Testis (tissue), 3 donors: ENCODE measurements around the gene RHBDF1. TPM values are rescaled to one million over a fixed set of nuclear protein-coding genes. Genes with fewer than 3 reads are reported as not detected.
"Not testable (repeated sequence)": the region's sequence is repeated elsewhere in the genome, so short reads cannot be mapped to it uniquely, and the experiment has no call there.

ENCODE experiments used
- DNase-seq: peaks from one replicate; pipeline ENCODE4 v3.0.0-alpha.2; 2019
- H3K27ac ChIP-seq, 2 donors: fragments of 200-600 bp; sonication (generic); one replicate each; pipeline ENCODE4 v1.5.1; 2019
- H3K27me3 ChIP-seq: fragments of 200-600 bp; sonication (generic); one replicate; pipeline ENCODE4 v1.5.1; 2019
- H3K36me3 ChIP-seq: fragments of 200-600 bp; sonication (generic); one replicate; pipeline ENCODE4 v1.5.1; 2017; ENCODE audit warnings: low read depth; ENCODE audit errors: missing control alignments
- H3K4me1 ChIP-seq: fragments of 200-600 bp; sonication (generic); one replicate; pipeline ENCODE4 v1.5.1; 2019
- H3K4me3 ChIP-seq, 2 donors: fragments of 200-600 bp; sonication (generic); one replicate each; pipeline ENCODE4 v1.5.1; 2017 to 2019
- H3K9me3 ChIP-seq: fragments of 200-600 bp; sonication (generic); one replicate; pipeline ENCODE4 v1.5.1; 2017
- CTCF ChIP-seq, 3 experiments: fragments of 450-650 bp in 2 of 3; fragments of 200-600 bp in 1 of 3; sonication (generic) in 1 of 3; IDR thresholded peaks; one replicate each; pipeline ENCODE4 v1.5.1; 2016 to 2019; ENCODE audit warnings: antibody characterized with exemption in 3 of 3, mild to moderate bottlenecking in 2 of 3, moderate library complexity in 1 of 3
- POLR2A ChIP-seq: fragments of 450-650 bp; IDR thresholded peaks from one replicate; pipeline ENCODE4 v1.6.1; 2017; ENCODE audit warnings: antibody characterized with exemption, mild to moderate bottlenecking, moderate library complexity
- WGBS, 2 donors: methylation state at CpG; one replicate each; pipeline ENCODE4 v1.1.5; 2018; 5-methylcytosine and 5-hydroxymethylcytosine counted together
- intact Hi-C: fragments of 100-400 bp; cut with DNase I; formaldehyde crosslinking; loops from one replicate; pipeline ENCODE4 v1.15.1; 2023; ENCODE audit warnings: low total_unique reads
- microRNA-seq, 2 donors: library from miRNA; unstranded; fragments of <30 nt; microRNA quantifications; one replicate each; pipeline ENCODE4, GENCODE V29; 2016; ENCODE audit warnings: borderline number of aligned reads in 2 of 2, borderline replicate concordance in 1 of 2
- polyA plus RNA-seq: library from polyadenylated mRNA; stranded (reverse); fragments of 350-450 nt; fragmentation: Illumina TruSeq; extraction: RNeasy Lipid Tissue Mini Kit (QIAGEN cat#74804); gene quantifications from one replicate; pipeline ENCODE4 v1.2.3, GENCODE V29; 2014; ENCODE audit warnings: low read depth, low replicate concordance; ENCODE audit not compliant: insufficient read depth
- small RNA-seq, 2 donors: library from RNA; depleted of rRNA; stranded (forward); fragments of <200 nt; gene quantifications; one replicate each; pipeline ENCODE3, GENCODE V24; 2016
- total RNA-seq, 2 donors: library from RNA; depleted of rRNA; stranded (reverse); fragments of >200 nt; gene quantifications; one replicate each; pipeline ENCODE4 v1.2.3, GENCODE V29; 2016

Gene RHBDF1
- total and polyA plus RNA-seq, 3 donors from 2014 or later = 15.9 to 22.5 (median 18.3) TPM

DNA sequence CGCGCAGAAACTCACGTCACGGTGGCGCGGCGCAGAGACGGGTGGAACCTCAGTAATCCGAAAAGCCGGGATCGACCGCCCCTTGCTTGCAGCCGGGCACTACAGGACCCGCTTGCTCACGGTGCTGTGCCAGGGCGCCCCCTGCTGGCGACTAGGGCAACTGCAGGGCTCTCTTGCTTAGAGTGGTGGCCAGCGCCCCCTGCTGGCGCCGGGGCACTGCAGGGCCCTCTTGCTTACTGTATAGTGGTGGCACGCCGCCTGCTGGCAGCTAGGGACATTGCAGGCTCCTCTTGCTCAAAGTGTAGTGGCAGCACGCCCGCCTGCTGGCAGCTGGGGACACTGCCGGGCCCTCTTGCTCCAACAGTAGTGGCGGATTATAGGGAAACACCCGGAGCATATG lies 61.7 kb downstream of the RHBDF1 start:
- H3K36me3 ChIP-seq, H3K4me1 ChIP-seq, H3K27me3 ChIP-seq, H3K27ac ChIP-seq, H3K4me3 ChIP-seq, intact Hi-C loops, H3K9me3 ChIP-seq: not testable (repeated sequence)
- TF ChIP-seq CTCF (IDR thresholded peaks at IDR 0.05) = peak in 1 of 3 experiments; percentile 54
- WGBS, 2 donors = 23% methylated on average over 4 of the region's 27 CpGs; no CpG with 5 or more reads in 1 of the 2 donors
- peak; percentile 100 for DNase-seq

DNA sequence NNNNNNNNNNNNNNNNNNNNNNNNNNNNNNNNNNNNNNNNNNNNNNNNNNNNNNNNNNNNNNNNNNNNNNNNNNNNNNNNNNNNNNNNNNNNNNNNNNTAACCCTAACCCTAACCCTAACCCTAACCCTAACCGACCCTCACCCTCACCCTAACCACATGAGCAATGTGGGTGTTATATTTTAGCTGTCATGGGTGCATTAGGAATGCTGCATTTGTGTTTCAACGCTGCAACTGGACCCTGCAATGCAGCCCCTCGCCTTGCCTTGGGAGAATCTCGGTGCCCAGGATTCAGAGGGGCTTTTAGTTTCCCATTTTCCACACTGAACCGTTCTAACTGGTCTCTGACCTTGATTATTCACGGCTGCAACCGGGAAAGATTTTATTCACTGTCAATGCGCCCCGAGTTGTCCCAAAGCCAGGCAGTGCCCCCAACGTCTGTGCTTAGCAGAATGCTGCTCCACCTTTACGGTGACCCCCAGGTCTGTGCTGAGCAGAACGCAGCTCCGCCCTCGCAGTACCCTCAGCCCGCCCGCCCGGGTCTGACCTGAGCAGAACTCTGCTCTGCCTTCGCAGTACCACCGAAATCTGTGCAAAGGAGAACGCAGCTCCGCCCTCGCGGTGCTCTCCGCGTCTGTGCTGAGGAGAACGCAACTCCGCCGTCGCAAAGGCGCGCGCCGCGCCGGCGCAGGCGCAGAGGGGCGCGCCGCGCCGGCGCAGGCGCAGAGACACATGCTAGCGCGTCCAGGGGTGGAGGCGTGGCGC lies 62.3 kb downstream of the RHBDF1 start:
- Histone ChIP-seq H3K36me3 (no peaks in the 10 kb centered on the region), H3K4me1 (no peaks in the 10 kb centered on the region), H3K27ac (no peak overlapping the region), H3K27me3 (no peaks in the 10 kb centered on the region), H3K4me3 (no peak overlapping the region), H3K9me3 (no peaks in the 10 kb centered on the region)
- intact Hi-C loops = no loop called here
- WGBS, 2 donors = 42% methylated on average over 24 of the region's 48 CpGs; no CpG with 5 or more reads in 1 of the 2 donors
- no peak for DNase-seq
- no peak for TF ChIP-seq POLR2A
- TF ChIP-seq CTCF (IDR thresholded peaks at IDR 0.05) = no peak

Small RNA genes lying within 50 kb of the gene (microRNA-seq; reads per million reads assigned to microRNA genes)
- 0 reads per million in 2 donors for gene MIR6859-4

Small RNA genes lying within 50 kb of the gene (small RNA-seq; reads per million reads assigned to genes)
- gene MIR6859-4 = 0 reads per million in 2 donors
- gene Z69720.2 = 0 reads per million in 2 donors

Other genes starting within 250 kb of the RHBDF1 start
- 1 to 10 TPM; 2.4 to 3.0 TPM for gene POLR3K, start 19.0 kb downstream of the RHBDF1 start, total RNA-seq
- 6.5 TPM for gene POLR3K, start 19.0 kb downstream of the RHBDF1 start, polyA plus RNA-seq
- 10 to 100 TPM; 12.8 to 17.5 TPM for gene SNRNP25, start 18.8 kb downstream of the RHBDF1 start, total RNA-seq
- gene SNRNP25, start 18.8 kb downstream of the RHBDF1 start, polyA plus RNA-seq = 26.9 TPM
- gene MPG, start 5.6 kb upstream of the RHBDF1 start, total RNA-seq = 10 to 100 TPM; 44.8 to 61.7 TPM
- gene MPG, start 5.6 kb upstream of the RHBDF1 start, polyA plus RNA-seq = 42.6 TPM
- 10 to 100 TPM; 57.5 to 57.8 TPM for gene NPRL3, start 66.0 kb upstream of the RHBDF1 start, total RNA-seq
- 73.4 TPM for gene NPRL3, start 66.0 kb upstream of the RHBDF1 start, polyA plus RNA-seq
- gene HBZ, start 80.0 kb upstream of the RHBDF1 start, total RNA-seq = 1 to 10 TPM; 1.1 to 9.0 TPM
- 3.7 TPM for gene HBZ, start 80.0 kb upstream of the RHBDF1 start, polyA plus RNA-seq
- 1 to 10 TPM; 1.6 to 3.7 TPM for gene HBM, start 93.3 kb upstream of the RHBDF1 start, total RNA-seq
- not detected for gene HBM, start 93.3 kb upstream of the RHBDF1 start, polyA plus RNA-seq
- 10 to 100 TPM in 1 of 2 donors, 1 to 10 TPM in 1; 7.1 to 27.4 TPM for gene HBA2, start 100.2 kb upstream of the RHBDF1 start, total RNA-seq
- 68.9 TPM for gene HBA2, start 100.2 kb upstream of the RHBDF1 start, polyA plus RNA-seq
- gene HBA1, start 104.0 kb upstream of the RHBDF1 start, total RNA-seq = 10 to 100 TPM in 1 of 2 donors, not detected in 1; 11.7 TPM
- gene HBA1, start 104.0 kb upstream of the RHBDF1 start, polyA plus RNA-seq = 24.0 TPM
- 1 to 10 TPM; 4.2 to 4.3 TPM for gene HBQ1, start 107.8 kb upstream of the RHBDF1 start, total RNA-seq
- gene HBQ1, start 107.8 kb upstream of the RHBDF1 start, polyA plus RNA-seq = 1.3 TPM
- gene LUC7L, start 156.8 kb upstream of the RHBDF1 start, total RNA-seq = 100 to 1,000 TPM; 145 to 192 TPM
- 81.1 TPM for gene LUC7L, start 156.8 kb upstream of the RHBDF1 start, polyA plus RNA-seq
- gene FAM234A, start 162.2 kb upstream of the RHBDF1 start, total RNA-seq = 100 to 1,000 TPM; 151 to 168 TPM
- 89.7 TPM for gene FAM234A, start 162.2 kb upstream of the RHBDF1 start, polyA plus RNA-seq
- 1 to 10 TPM; 1.2 to 2.9 TPM for gene RGS11, start 203.3 kb upstream of the RHBDF1 start, total RNA-seq
- 3.0 TPM for gene RGS11, start 203.3 kb upstream of the RHBDF1 start, polyA plus RNA-seq
- 1 to 10 TPM; 6.6 to 7.7 TPM for gene ARHGDIG, start 208.0 kb upstream of the RHBDF1 start, total RNA-seq
- gene ARHGDIG, start 208.0 kb upstream of the RHBDF1 start, polyA plus RNA-seq = 2.9 TPM
- gene PDIA2, start 210.5 kb upstream of the RHBDF1 start, total RNA-seq = 1 to 10 TPM; 2.6 to 5.3 TPM
- 1.2 TPM for gene PDIA2, start 210.5 kb upstream of the RHBDF1 start, polyA plus RNA-seq